ENCODE results near the gene SF3B6.
"Not testable (repeated sequence)": the region's sequence is repeated elsewhere in the genome, so short reads cannot be mapped to it uniquely, and the experiment has no call there.

SF3B6 gene

DNA sequence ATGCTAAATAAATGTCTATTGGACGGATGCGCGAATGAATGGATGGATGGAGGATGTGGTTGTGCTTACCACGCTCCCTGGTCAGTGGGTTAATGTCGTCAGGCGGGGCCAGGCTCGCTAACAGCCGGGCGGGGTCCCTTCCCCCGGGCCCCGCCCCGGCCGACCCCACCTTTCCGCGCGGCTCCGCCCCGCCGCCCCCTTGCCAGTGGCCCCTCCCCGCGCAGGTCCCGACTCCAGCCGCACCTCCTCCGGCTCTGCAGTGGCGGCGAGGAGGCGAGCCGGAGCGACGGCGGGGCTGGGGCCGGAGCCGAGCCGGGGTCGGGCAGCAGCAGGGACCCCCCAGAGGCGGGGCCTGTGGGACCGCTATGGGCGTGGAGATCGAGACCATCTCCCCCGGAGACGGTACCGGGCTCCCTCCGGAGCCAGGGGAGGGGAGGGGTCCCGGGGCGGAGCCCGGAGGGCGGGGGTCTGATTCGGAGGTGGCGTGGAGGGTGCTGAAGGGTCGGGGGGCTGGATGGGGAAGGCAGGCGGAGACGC, 26.6 kb downstream of the SF3B6 start, which contains the start of gene FKBP1B:
TSS of gene FKBP1B (plus strand) at position 257 of the 537 bp plus-strand sequence. CDS start at position 366, 109 bp downstream.
- DNase-seq, result peak; percentile 60

DNA sequence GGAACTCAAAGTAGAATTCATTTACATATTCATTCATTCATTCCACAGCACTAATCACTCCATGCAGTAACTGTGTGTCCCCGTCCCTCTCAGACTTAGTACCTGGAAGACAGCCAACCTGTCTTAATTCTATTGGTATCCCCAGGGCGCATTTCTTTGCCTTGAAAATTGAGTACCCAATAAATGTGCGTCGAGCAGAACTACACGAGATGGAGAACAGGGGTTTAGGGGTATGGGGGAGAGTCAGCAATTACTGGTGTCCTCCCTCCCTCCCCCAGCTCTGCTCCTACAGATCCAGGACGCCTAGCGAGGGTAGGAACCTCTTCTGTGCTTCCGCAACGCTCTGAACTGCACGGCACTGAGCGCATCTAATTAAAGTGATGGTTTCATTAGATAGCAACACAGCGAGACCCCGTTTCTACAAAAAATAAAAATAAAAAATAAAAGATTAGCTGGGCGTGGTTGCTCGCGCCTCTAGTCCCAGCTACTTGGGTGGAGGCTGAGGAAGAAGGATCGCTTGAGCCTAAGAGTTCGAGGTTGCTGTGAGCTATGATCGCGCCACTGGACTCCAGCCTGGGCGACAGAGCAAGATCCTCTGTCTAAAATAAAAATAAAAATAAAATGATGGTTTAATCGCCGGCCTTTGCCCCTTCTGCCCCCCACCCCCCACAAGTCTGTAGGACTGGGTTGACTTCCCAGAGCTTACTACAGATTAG, 27.2 kb downstream of the SF3B6 start:
- DNase-seq, result peak; percentile 52

DNA sequence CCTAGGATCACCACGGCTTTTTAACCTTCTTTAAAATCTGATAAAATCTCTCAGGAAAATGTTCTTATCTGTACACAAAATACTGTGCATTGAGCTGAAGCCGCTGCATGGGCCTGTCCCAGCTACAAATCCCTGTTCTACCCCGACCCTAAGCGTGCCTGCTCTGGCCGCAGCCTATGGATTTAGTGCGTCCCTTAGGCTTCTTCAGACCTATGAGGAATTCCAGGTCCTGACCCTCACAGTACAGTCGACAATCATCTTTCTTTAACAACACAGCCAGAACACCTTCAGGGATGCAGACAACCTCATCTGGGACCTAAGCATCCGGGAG, 28.5 kb downstream of the SF3B6 start:
- no peak for DNase-seq

DNA sequence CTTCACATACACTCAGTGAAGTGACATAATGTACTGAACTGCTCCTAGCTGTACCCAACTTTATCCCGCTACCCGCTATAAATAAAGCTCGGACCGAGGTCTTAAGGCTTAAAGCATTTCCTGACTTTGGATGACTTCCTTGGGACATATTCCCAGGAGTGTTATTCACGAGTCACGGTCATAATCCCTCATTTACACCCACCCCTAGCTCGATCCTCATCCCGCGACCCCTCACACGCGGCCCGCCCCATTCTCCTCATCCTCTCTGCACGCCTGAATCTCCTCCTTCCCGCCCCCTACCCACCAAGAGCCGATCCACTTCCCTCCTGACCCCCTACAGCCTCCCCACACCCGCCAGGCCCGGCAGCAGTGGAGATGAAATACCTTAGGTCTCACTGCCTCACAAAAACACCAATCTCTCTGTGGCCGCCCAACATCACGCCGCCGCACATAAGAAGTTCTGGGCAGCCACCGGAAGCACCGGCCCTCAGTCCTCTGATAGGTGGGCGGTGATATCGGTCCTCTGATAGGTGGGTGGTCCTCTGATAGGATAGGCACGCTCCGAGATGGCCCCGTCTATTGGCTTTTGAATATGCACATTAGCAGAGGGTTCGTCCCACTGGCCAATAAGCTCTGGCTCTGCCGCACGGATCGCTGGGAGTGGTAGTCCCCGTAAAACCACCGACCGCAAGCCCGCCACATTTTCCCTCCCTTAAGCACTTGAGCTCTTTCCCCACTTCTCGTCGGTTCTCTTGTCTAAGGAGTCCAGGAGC, 29.0 kb downstream of the SF3B6 start, which contains the start of gene WDCP:
TSS of gene WDCP (minus strand) at position 462 of the 773 bp plus-strand sequence. CDS start 7,897 bp downstream, outside the sequence.
- DNase-seq, result peak; percentile 99

DNA sequence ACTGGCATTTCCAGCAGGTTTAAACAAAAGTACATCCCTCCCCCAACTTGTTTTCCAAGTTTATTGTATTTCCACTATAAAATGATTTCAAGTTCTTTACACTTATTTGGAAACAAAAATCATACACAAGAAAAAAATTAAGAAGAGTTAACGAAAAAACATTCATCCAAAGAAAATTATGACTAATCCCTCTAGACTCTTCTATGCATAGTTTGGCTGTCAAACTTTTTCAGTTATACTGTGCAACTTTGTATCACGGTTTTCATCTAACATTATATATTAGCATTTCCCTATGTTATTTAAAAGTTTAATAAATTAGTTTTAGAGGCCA, 29.6 kb downstream of the SF3B6 start:
- no peak for DNase-seq

DNA sequence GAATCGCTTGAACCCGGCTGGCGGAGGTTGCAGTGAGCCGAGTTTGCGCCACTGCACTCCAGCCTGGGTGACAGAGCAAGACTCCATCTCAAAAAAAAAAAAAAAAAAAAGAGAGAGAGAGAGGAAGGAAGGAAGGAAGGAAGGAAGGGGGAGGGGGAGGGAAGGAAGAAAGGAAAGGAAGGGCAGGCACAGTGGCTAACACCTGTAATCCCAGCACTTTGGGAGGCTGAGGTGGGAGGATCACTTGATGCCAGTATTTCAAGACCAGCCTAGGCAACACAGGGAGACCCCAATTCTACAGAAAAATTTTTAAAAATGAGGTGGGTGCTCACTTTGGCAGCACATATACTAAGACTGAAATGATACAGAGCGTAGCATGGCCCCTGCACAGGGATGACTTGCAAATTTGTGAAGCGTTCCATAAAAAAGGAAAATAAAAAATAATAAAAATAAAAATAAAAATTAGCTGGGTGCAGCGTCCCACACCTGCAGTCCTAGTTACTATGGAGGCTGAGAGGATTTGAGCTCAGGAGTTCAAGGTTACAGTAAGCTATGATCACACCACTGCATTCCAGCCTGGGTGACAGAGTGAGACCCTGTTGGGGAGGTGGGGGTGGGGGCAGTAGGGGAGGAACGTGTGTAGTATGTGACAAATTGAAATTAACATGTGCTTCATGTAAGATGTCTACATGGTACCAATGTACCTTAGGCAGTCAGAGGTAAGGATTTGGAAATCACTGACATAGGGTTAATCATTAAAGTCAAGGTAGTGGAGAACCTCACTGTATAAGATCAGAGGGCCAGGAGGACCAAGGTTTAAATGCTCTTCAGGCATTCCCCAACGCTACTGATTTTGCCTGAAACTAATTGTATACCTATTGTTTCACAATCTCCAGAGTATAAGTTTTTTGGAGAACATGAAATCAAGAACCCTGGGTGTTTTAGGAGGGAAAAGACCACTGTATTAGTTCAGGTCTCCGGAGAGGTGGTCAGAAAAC, 30.3 kb downstream of the SF3B6 start:
- DNase-seq, result no peak

DNA sequence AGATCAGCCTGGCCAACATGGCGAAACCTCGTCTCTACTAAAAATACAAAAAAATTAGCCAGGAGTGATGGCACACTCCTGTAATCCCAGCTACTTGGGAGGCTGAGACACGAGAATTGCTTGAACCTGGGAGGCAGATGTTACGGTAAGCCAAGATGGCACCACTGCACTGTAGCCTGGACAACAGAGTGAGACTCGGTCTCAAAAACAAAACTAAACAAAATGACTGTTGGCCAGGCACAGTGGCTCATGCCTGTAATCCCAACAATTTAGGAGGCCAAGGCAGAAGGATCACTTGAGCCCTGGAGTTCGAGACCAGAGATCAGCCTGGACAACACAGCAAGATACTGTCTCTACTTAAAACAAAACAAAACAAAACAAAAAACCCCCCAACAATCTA, 33.0 kb downstream of the SF3B6 start:
- DNase-seq, result not testable (repeated sequence)

DNA sequence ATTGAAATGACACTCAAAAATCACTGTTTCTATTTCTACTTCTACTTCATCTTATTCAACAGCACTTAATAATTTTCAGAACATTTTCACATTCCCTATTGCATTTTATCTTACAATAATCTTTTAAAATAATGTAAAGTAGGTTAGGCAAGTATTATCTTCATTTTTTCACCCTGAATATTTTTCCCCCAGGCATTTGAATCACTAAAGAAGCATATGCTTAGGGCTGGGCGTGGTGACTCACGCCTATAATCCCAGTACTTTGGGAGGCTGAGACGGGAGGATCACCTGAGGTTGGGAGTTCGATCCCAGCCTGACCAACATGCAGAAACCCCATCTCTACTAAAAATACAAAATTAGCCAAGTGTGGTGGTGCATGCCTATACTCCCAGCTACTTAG, 35.6 kb downstream of the SF3B6 start:
- no peak for DNase-seq

DNA sequence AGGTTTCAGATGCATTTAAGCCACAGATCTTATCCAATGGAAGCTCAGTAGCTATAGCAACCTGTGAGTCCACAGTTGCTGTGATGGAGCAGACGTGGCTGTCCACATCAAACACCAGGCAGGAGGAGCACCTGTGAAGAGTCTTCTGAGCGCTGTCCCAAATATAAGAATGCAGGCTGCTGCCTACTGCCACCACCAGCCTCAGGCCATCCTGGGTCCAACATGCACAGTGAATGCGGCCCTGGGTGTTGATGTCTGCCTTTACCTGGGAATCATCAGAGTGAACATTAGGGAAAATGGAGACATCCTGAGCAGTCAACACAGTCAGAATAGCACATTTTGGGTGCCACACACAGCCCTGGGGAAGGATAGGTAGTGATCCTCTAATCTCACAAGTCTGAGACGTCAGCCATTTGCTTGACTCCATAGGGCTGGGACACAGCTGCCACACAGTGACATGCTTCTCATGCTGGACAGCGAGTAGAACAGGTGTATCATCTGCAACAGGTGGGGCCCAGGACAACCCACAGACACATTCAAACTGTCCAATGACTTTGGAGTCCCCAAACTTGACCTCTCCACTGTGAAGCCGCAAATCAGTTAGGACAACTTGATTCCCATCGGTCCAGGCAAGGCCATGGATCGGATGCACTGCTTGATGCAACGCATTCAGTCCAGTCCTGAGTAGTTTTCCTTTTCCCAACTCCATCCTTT, 37.2 kb downstream of the SF3B6 start:
- no peak for DNase-seq

DNA sequence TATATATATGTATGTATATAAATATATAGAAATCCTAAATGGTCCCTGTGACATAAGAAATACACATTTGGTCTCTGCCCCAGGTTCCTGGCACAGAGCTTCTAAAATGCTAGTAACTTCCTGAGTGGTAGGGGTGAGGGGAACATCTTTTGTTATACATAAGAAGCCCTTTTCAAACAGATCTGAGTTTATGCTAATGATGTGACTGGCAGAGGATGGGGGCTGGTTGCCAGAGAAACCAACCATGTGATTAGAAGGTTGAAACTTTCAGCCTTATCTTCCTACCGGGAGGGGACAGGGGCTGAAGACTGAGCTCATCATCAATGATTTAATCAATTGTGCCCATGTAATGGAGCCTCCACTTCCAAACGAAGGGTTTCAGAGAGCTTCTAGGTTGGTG, 49.9 kb downstream of the SF3B6 start:
- no peak for DNase-seq

DNA sequence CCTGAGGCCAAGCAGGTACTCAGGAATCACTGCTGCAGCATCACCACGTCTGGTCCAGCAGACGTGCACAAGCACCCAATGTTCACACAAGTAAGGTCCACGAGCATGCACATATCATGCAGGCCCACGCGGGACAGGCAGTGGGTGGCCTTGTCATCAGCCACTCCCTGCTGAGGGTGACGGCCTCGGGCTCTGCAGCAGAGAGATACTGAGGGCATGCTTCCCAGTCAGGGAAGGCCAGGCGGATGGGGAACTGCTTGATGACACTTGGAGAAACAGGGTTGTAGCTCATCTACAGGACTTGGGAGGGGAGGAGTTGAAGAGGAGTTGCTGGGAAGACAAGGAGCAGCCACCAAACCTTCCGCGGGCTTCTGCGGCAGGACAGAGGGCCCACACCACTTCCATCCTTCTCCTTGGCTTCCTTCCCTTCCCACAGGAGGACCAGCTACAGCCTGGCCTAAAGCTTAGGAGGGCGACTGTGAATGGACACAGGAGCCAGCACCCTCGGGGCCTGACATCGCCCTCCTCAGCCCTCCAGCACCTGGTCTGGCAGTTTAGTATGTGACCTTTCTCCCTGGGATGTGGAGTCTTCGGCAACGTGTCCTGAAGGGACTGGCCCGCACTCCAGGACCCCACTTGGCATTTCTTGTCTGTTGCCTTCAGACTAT, 51.0 kb downstream of the SF3B6 start:
- no peak for DNase-seq

DNA sequence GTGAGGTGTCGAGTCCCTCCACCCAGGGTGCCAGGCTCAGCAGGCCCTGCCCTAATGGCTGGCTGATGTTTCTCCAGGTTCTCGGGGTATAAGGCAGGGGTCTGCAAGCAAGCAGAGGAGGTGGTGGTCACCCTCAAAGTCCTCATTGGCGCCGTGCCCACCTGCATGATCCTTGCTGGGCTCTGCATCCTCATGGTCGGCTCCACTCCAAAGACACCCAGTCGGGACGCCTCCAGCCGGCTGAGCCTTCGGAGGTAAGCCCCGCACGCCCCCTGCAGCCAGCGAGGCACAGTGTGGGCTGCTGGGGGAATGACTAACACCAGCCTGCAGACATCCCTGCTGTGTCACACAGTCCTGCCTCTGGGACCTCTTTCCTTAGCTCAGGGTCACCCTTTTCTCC, 52.1 kb downstream of the SF3B6 start:
- no peak for DNase-seq

DNA sequence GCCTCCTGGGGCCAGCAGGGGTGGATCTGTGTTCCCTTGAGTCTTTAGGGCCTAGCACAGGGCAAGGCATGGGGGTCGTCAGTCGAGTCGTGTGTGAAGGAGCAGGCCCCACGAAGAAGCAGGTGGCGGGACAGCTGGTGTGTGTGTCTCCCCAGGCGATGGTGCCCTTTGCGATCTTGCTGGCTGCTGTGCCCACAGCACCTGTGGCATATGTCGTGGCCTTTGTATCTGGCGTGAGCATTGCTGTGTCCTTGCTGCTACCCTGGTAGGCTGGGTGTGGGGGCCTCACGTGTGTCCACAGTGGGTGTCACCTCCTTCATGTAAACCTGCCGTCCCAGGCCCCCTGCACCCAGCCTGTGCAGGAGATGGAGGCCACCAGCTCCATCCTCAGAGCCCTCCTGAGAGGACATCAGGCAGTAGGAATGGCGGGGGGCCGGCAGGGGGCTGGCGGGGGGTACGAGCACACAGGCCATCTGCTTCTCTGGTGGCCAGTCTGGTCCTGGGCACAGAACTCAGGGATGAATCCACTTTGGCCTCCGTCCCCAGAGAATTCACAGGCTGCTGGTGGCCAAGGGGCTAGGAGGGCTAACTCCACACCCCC, 53.1 kb downstream of the SF3B6 start:
- no peak for DNase-seq

DNA sequence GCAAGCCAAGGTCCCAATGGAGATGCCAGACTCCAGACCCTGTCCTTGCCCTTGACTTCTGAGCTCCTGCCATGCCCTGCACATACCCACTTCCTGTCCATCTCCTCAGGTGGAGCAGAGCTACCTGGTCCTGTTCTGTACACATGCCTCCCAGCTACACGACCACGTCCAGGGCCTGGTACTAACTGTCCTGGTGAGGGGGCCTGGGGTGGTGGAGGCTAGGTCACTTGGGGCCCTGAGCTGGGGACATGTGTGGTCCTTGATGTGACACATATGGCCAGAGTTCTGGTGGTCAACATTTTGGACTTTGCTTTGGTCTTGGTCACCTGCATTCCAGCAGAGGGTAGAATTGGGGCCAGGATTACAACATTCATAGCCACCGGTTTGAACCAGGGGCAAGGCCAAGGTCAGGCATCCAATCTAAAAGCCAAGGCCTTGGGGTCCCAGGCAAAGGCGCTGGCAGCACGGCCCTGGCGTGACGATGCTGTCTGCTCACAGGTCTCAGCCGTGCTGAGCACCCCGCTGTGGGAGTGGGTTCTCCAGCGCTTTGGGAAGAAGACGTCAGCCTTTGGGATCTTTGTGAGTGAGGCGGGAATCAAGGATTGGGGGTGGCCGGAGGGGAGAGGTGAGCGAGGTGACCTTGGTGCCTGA, 53.7 kb downstream of the SF3B6 start:
- no peak for DNase-seq

DNA sequence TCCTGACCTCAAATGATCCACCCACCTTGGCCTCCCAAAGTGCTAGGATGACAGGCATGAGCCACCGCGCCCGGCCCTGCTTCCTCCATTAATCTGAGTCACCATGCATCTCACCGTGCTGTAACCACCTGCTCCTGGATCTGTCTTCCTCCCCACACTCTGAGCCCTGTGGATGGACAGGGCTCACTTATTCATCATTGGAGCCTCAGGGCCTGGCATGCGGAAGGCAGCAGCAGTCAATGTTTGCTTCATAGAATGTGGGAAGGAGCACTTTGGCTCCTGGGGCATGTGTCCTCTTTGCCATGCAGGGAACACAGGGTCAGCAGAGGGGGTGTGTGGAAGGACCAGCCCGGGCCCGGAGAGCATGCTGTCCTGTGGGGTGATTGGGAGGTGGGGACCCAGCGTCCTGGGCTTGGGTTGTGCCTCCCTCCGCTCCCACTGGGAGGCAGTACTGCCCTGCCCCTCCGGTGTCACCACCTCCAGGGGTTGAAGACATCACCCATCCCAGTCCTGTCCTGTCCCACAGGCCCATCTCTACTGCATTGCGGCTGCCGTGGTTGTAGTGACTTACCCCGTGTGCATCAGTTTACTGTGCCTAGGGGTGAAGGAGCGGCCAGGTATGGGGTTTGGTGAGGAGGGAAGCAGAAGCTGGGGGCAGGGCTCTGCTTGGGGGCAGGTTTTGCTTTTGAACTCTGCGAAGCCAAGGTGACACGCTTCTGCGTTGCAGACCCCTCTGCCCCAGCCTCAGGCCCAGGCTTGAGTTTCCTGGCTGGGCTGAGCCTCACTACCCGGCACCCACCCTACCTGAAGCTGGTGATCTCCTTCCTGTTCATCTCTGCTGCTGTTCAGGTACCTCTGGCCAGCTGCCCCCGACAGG, 54.8 kb downstream of the SF3B6 start:
- no peak for DNase-seq

DNA sequence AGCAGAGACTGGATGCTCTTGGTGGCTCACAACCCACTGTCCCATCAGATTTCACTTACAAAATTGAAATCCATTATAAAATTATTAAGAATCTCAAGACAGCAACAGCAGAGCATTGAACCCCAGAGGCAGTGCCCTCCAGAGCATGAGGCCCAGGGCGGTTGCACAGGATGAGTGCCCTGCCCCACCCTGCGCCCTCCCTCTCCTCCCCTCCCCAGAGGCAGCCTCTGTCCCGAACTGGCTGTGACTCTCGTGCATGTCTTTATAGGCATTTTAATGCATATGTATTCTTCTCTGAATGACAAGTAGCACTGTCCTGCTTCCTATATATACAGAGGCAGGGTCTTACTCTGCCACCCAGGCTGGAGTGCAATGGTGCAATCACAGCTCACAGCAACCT, 55.9 kb downstream of the SF3B6 start:
- DNase-seq, result no peak

DNA sequence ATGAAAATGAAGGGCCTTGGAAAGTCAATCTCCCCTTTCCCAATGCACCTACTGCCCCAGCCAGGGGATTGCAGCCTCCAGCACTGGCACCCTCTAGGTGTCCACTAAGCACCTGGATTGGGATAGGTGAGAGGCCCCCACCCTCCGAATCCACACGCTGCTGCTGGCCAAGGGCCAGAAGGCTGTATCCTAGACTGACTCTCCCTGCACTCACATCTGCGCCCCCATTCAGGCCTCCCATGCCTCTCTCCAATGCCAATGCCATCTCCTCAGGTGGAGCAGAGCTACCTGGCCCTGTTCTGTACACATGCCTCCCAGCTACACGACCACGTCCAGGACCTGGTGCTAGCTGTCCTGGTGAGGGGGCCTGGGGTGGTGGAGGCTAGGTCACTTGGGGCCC, 56.4 kb downstream of the SF3B6 start:
- DNase-seq, result no peak

DNA sequence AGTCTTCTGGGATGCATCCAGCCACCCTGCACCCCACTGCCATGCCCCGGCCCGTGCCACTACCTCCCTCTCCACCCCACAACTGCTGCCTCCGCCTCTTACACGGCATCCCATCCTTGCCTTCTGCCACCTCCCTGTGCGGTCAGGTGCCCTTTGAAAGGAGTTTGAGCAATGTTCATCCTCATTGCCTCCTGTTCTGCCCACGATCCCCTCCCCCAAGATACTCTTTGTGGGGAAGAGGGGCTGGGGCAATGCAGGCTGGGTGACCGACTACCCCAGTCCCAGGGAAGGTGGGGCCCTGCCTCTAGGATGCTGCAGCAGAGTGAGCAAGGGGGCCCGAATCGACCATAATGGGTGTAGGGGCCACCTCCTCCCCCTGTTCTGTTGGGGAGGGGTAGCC, 57.9 kb downstream of the SF3B6 start:
- DNase-seq, result no peak

DNA sequence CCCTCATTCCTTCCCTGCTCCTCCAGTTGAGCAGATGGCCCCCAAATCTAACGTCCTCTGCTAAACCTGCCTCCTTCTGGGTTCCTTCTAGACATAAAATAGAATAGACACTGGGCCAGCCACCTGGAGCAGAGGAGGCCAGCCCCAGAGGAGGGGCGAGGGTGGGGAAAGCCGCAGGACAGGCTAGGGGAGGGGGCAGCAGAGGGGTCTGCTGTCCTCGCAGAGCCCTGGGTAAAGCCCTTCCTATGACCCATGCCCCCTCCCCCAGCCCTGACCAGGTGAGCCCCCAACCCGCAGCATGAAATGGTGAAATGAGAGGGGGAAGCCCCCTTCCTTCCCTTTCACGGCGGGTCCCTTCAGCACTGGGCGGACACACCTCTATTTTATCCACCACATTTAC, 58.4 kb downstream of the SF3B6 start:
- DNase-seq, result no peak

All from NCI-H1105 treated with DMSO at 0.1 percent for 48 hours (cell line).